Measurements from ENCODE around the gene DPP10.

- TF ChIP-seq, protein P1, sequence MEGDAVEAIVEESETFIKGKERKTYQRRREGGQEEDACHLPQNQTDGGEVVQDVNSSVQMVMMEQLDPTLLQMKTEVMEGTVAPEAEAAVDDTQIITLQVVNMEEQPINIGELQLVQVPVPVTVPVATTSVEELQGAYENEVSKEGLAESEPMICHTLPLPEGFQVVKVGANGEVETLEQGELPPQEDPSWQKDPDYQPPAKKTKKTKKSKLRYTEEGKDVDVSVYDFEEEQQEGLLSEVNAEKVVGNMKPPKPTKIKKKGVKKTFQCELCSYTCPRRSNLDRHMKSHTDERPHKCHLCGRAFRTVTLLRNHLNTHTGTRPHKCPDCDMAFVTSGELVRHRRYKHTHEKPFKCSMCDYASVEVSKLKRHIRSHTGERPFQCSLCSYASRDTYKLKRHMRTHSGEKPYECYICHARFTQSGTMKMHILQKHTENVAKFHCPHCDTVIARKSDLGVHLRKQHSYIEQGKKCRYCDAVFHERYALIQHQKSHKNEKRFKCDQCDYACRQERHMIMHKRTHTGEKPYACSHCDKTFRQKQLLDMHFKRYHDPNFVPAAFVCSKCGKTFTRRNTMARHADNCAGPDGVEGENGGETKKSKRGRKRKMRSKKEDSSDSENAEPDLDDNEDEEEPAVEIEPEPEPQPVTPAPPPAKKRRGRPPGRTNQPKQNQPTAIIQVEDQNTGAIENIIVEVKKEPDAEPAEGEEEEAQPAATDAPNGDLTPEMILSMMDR (IDR thresholded peaks at IDR 0.05): no peak
- TF ChIP-seq ZFX (IDR thresholded peaks at IDR 0.05; ENCODE audit: borderline replicate concordance): no peak
These were observed 422.5 kb downstream of the DPP10 start for GRCh38 chr2:114864901-114865300.

All from 22Rv1 (cell line).